ENCODE results near the gene KATNAL1.

Gene KATNAL1

GRCh38 chr13:30332456-30333143 is 25.2 kb upstream of the KATNAL1 start:
- no peak for DNase-seq

- no peak for DNase-seq
These were observed 24.0 kb upstream of the KATNAL1 start for GRCh38 chr13:30331331-30331771.

GRCh38 chr13:30329009-30329585 is 21.7 kb upstream of the KATNAL1 start:
- DNase-seq, result no peak

GRCh38 chr13:30325668-30326067 is 18.3 kb upstream of the KATNAL1 start:
- DNase-seq, result no peak

GRCh38 chr13:30323524-30323923 is 16.2 kb upstream of the KATNAL1 start:
- DNase-seq, result no peak

- DNase-seq, result no peak
These were observed 15.1 kb upstream of the KATNAL1 start for GRCh38 chr13:30322428-30322827.

GRCh38 chr13:30321256-30321655 is 13.9 kb upstream of the KATNAL1 start:
- DNase-seq, result no peak

GRCh38 chr13:30319655-30320054 is 12.3 kb upstream of the KATNAL1 start:
- DNase-seq, result no peak

GRCh38 chr13:30319130-30319529 is 11.8 kb upstream of the KATNAL1 start:
- peak; percentile 22 to 40 for DNase-seq

- DNase-seq, result no peak
These were observed 10.7 kb upstream of the KATNAL1 start for GRCh38 chr13:30318026-30318425.

- no peak for DNase-seq
These were observed 7.2 kb upstream of the KATNAL1 start for GRCh38 chr13:30314562-30314961.

GRCh38 chr13:30314069-30314468 is 6.7 kb upstream of the KATNAL1 start:
- no peak for DNase-seq

GRCh38 chr13:30313311-30313710 is 6.0 kb upstream of the KATNAL1 start:
- DNase-seq, result no peak

- DNase-seq, result no peak
These were observed 5.6 kb upstream of the KATNAL1 start for GRCh38 chr13:30312904-30313303.

- no peak for DNase-seq
These were observed 1.2 kb upstream of the KATNAL1 start for GRCh38 chr13:30308548-30308947.

GRCh38 chr13:30307971-30308290 is 580 bp upstream of the KATNAL1 start:
- DNase-seq, result no peak

- DNase-seq, result peak; percentile 94 to 95
These were observed 573 bp downstream of the KATNAL1 start for GRCh38 chr13:30306762-30307193.

- DNase-seq, result no peak
These were observed 1.8 kb downstream of the KATNAL1 start for GRCh38 chr13:30305456-30305970.

- DNase-seq, result no peak
These were observed 4.1 kb downstream of the KATNAL1 start for GRCh38 chr13:30303269-30303668.

- DNase-seq, result no peak
These were observed 5.5 kb downstream of the KATNAL1 start for GRCh38 chr13:30301827-30302226.

GRCh38 chr13:30300596-30300995 is 6.8 kb downstream of the KATNAL1 start:
- DNase-seq, result no peak

GRCh38 chr13:30299786-30300185 is 7.6 kb downstream of the KATNAL1 start:
- DNase-seq, result no peak

GRCh38 chr13:30295116-30295515 is 12.2 kb downstream of the KATNAL1 start:
- DNase-seq, result no peak

- no peak for DNase-seq
These were observed 13.3 kb downstream of the KATNAL1 start for GRCh38 chr13:30294004-30294403.

GRCh38 chr13:30292325-30292724 is 15.0 kb downstream of the KATNAL1 start:
- no peak for DNase-seq
